Measurements from ENCODE around the gene REV3L. TPM values are rescaled to one million over a fixed set of nuclear protein-coding genes. Genes with fewer than 3 reads are reported as not detected.

The REV3L gene
- total and polyA plus RNA-seq, 2 of the 13 experiments (the other 11 are each of a cell fraction or from before 2014, with no cell fraction given): 12.8 to 31.3 TPM

DNA sequence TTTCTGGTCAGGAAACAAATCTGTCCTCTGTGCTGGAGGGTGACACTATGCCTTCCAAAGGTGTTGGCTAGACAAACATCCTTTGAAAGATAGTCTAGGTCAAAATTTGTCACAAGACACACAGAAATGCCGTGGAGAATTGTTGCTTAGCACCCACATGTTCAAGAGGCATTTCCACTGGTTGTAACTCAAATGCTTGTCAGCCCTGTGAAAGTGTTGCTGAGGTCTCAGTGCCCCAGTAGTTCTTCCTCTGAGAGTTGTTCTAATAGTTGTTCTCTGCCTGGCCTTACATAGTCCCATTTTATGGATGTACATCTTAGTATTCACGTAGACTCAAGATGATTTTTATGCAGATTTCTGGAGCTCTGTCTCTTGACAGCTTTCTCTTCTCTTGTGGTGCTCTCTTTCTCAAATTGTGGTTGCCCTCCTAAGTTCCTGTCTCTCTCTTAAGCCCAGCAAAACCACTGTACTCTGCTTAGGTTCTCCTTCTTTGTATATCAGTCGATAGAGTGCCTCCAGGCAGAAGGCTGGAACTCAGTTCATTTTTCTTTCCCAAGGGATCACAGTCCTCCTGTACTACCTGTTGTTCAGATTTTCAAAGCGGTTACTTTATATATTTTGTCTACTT is 39.5 kb upstream of the REV3L start:
- BruUV-seq (replicated peaks): no TSS peak
- Histone ChIP-seq H3K9me3 (ENCODE audit: low read length) (no peaks in the 10 kb centered on the region), H3K4me1 (ENCODE audit: insufficient read depth, low read length) (peaks cover 7% of the 10 kb centered on the region; the same call in 1 of the 2 replicates), H2AFZ (ENCODE audit: low read length) (no peak overlapping the region), H3K9ac (ENCODE audit: insufficient read depth, low read depth, low read length) (no peak overlapping the region), H4K20me1 (ENCODE audit: insufficient read depth, low read length) (no peaks in the 10 kb centered on the region), H3K4me2 (ENCODE audit: low read depth, low read length) (no peak overlapping the region), H3K4me3 (replicated peaks in 1 of 3; ENCODE audit: insufficient read depth in 1 of 3, low read depth in 2 of 3, low read length in 3 of 3) (no peak overlapping the region), H3K79me2 (ENCODE audit: insufficient read depth, low read length) (no peaks in the 10 kb centered on the region), H3K36me3 (replicated peaks in 1 of 2; ENCODE audit: control insufficient read depth in 1 of 2, insufficient read depth in 2 of 2, low read length in 2 of 2) (no peaks in the 10 kb centered on the region), H3K27ac (ENCODE audit: extremely low read length, insufficient read depth, low read length) (no peak overlapping the region), H3K27me3 (ENCODE audit: control insufficient read depth in 1 of 2, insufficient read depth in 2 of 2, low read length in 2 of 2) (no peaks in the 10 kb centered on the region)
- intact Hi-C loops (cut with micrococcal nuclease; ENCODE audit: unreplicated experiment): no loop called here
- DNase-seq (ENCODE audit: low spot score): no peak
- CTCF ChIA-PET (ENCODE audit: low intra/inter-chr PET ratio, low total read pairs): no interaction called here
- POLR2A ChIA-PET: no interaction called here
- TF ChIP-seq, protein P1, sequence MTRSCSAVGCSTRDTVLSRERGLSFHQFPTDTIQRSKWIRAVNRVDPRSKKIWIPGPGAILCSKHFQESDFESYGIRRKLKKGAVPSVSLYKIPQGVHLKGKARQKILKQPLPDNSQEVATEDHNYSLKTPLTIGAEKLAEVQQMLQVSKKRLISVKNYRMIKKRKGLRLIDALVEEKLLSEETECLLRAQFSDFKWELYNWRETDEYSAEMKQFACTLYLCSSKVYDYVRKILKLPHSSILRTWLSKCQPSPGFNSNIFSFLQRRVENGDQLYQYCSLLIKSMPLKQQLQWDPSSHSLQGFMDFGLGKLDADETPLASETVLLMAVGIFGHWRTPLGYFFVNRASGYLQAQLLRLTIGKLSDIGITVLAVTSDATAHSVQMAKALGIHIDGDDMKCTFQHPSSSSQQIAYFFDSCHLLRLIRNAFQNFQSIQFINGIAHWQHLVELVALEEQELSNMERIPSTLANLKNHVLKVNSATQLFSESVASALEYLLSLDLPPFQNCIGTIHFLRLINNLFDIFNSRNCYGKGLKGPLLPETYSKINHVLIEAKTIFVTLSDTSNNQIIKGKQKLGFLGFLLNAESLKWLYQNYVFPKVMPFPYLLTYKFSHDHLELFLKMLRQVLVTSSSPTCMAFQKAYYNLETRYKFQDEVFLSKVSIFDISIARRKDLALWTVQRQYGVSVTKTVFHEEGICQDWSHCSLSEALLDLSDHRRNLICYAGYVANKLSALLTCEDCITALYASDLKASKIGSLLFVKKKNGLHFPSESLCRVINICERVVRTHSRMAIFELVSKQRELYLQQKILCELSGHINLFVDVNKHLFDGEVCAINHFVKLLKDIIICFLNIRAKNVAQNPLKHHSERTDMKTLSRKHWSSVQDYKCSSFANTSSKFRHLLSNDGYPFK (CRISPR knock-in tag; IDR thresholded peaks at IDR 0.05; ENCODE audit: borderline replicate concordance): no peak
- TF ChIP-seq, protein P2, sequence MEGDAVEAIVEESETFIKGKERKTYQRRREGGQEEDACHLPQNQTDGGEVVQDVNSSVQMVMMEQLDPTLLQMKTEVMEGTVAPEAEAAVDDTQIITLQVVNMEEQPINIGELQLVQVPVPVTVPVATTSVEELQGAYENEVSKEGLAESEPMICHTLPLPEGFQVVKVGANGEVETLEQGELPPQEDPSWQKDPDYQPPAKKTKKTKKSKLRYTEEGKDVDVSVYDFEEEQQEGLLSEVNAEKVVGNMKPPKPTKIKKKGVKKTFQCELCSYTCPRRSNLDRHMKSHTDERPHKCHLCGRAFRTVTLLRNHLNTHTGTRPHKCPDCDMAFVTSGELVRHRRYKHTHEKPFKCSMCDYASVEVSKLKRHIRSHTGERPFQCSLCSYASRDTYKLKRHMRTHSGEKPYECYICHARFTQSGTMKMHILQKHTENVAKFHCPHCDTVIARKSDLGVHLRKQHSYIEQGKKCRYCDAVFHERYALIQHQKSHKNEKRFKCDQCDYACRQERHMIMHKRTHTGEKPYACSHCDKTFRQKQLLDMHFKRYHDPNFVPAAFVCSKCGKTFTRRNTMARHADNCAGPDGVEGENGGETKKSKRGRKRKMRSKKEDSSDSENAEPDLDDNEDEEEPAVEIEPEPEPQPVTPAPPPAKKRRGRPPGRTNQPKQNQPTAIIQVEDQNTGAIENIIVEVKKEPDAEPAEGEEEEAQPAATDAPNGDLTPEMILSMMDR (CRISPR knock-in tag; IDR thresholded peaks at IDR 0.05): no peak
- TF ChIP-seq ZNF746 (CRISPR knock-in tag; IDR thresholded peaks at IDR 0.05): no peak
- no peak for TF ChIP-seq ZFP82 (CRISPR knock-in tag; IDR thresholded peaks at IDR 0.05; ENCODE audit: borderline replicate concordance)
- no peak for TF ChIP-seq THAP11 (CRISPR knock-in tag; IDR thresholded peaks at IDR 0.05)
- no peak for TF ChIP-seq ZNF709 (CRISPR knock-in tag; IDR thresholded peaks at IDR 0.05)
- TF ChIP-seq HOXA7 (CRISPR knock-in tag; IDR thresholded peaks at IDR 0.05): no peak
- TF ChIP-seq POLR2AphosphoS5 (IDR thresholded peaks at IDR 0.05; ENCODE audit: low read depth, low read length): no peak
- TF ChIP-seq ZNF563 (CRISPR knock-in tag; IDR thresholded peaks at IDR 0.05): no peak
- no peak for TF ChIP-seq MIXL1 (CRISPR knock-in tag; IDR thresholded peaks at IDR 0.05)
- TF ChIP-seq SIX1 (CRISPR knock-in tag; IDR thresholded peaks at IDR 0.05; ENCODE audit: borderline replicate concordance): no peak
- TF ChIP-seq ZNF883 (CRISPR knock-in tag; IDR thresholded peaks at IDR 0.05; ENCODE audit: not compliant biosample characterization): no peak
- no peak for TF ChIP-seq MTA3 (CRISPR knock-in tag; IDR thresholded peaks at IDR 0.05)
- no peak for TF ChIP-seq SMAD3 (CRISPR knock-in tag; IDR thresholded peaks at IDR 0.05)
- TF ChIP-seq NFKB2 (CRISPR knock-in tag; IDR thresholded peaks at IDR 0.05; ENCODE audit: borderline replicate concordance): no peak
- no peak for TF ChIP-seq ZNF678 (CRISPR knock-in tag; IDR thresholded peaks at IDR 0.05)
- no peak for TF ChIP-seq PCBP2 (optimal IDR thresholded peaks at IDR 0.05; ENCODE audit: low read depth, low read length, poor library complexity, severe bottlenecking)
- no peak for FAIRE-seq
- 79% methylated on average over 4 of the region's 4 CpGs for WGBS (ENCODE audit: low lambda C conversion rate)
- no peak; the same call in 2 of the 3 replicates for ATAC-seq
- in situ Hi-C loops (cut with HindIII; ENCODE audit: extremely low pct_ligation_motif_present, low pct_unique_long_range_greater_than_20kb): no loop called here

Measured in HepG2 (cell line).